Astrocyte of the spinal cord (primary cell): ENCODE results near the gene SPSB2.
"Not testable (repeated sequence)": the region's sequence is repeated elsewhere in the genome, so short reads cannot be mapped to it uniquely, and the experiment has no call there.

ENCODE experiments used
- DNase-seq: peaks from one replicate; pipeline ENCODE4 v3.0.0; 2011; ENCODE audit warnings: low read depth, low spot score
- H3K4me3 ChIP-seq: 2 replicates; pipeline ENCODE4 v1.5.1; 2011; ENCODE audit warnings: low read depth, mild to moderate bottlenecking, low read length, moderate library complexity
- CTCF ChIP-seq: IDR thresholded peaks from 2 replicates; pipeline ENCODE4 v1.5.1; 2012; ENCODE audit warnings: low read depth, mild to moderate bottlenecking, low read length, inconsistent platforms
- in situ Hi-C: cut with HindIII; loops from 2 replicates; pipeline ENCODE4 v1.10.0; 2017; ENCODE audit warnings: low sequenced_read_pairs

SPSB2 gene

GRCh38 chr12:6872073-6873048 lies 742 bp downstream of the SPSB2 start:
- peak; percentile 72 for DNase-seq
- peak; percentile 99 for TF ChIP-seq CTCF
- H3K4me3 ChIP-seq: peak overlapping the region; percentile 63
- in situ Hi-C loops: no loop called here

- in situ Hi-C loops: no loop called here
- no peak for TF ChIP-seq CTCF
- H3K4me3 ChIP-seq: peak overlapping the region; percentile 63
- peak; percentile 5 for DNase-seq
These were observed 1.8 kb downstream of the SPSB2 start for GRCh38 chr12:6871052-6871957.

GRCh38 chr12:6870304-6870703 lies 2.8 kb downstream of the SPSB2 start:
- in situ Hi-C loops, H3K4me3 ChIP-seq, DNase-seq: not testable (repeated sequence)

GRCh38 chr12:6869049-6870021 lies 3.8 kb downstream of the SPSB2 start:
- peak; percentile 73 for DNase-seq
- TF ChIP-seq CTCF: peak; percentile 90
- in situ Hi-C loops: no loop called here
- H3K4me3 ChIP-seq: peak overlapping the region; percentile 65

- TF ChIP-seq CTCF: peak; percentile 31
- peak; percentile 26 for DNase-seq
- in situ Hi-C loops: no loop called here
- H3K4me3 ChIP-seq: peak overlapping the region; percentile 65
These were observed 4.7 kb downstream of the SPSB2 start for GRCh38 chr12:6868211-6869048.
